NT2/D1 (cell line): ENCODE data around the gene ADAM22.

Experiments used
- SUZ12 ChIP-seq: IDR thresholded peaks from 2 replicates; pipeline ENCODE4 v1.6.1; 2011; ENCODE audit not compliant: insufficient read length, insufficient read depth; ENCODE audit errors: extremely low read depth
- YY1 ChIP-seq: IDR thresholded peaks from 2 replicates; pipeline ENCODE4 v1.6.1; 2011; ENCODE audit not compliant: insufficient read length, insufficient read depth
- ZNF274 ChIP-seq: IDR thresholded peaks from 2 replicates; pipeline ENCODE4 v1.6.1; 2011; ENCODE audit warnings: mild to moderate bottlenecking, low read depth, low read length

GRCh38 chr7:88044069-88044468 is 110.0 kb downstream of the ADAM22 start:
- TF ChIP-seq SUZ12 (no peak), YY1 (no peak), ZNF274 (no peak)
